GM04503 (cell line): Measurements from ENCODE around the gene AGFG2.

Experiments used
- DNase-seq: peaks from one replicate; pipeline ENCODE4 v3.0.0-alpha.2; 2012; ENCODE audit warnings: low read depth

Gene AGFG2

GRCh38 chr7:100586266-100587025 lies 47.4 kb downstream of the AGFG2 start, which contains the start of gene FBXO24:
Gene FBXO24, plus strand, starts transcription at chr7:100586328. Its CDS starts 298 bp downstream, at chr7:100586626.
- peak; percentile 100 for DNase-seq

GRCh38 chr7:100588438-100588837 lies 49.4 kb downstream of the AGFG2 start:
- no peak for DNase-seq

GRCh38 chr7:100589341-100589947 lies 50.4 kb downstream of the AGFG2 start:
- DNase-seq: no peak

- no peak for DNase-seq
Observed at GRCh38 chr7:100590077-100590737, 51.2 kb downstream of the AGFG2 start.

GRCh38 chr7:100591596-100591995 lies 52.6 kb downstream of the AGFG2 start:
- DNase-seq: no peak

GRCh38 chr7:100595188-100595587 lies 56.2 kb downstream of the AGFG2 start:
- DNase-seq: no peak

GRCh38 chr7:100598425-100598824 lies 59.4 kb downstream of the AGFG2 start:
- DNase-seq: no peak

- no peak for DNase-seq
Observed at GRCh38 chr7:100599911-100600729, 61.1 kb downstream of the AGFG2 start.

- DNase-seq: no peak
Observed at GRCh38 chr7:100600730-100601038, 61.7 kb downstream of the AGFG2 start.

- peak; percentile 53 for DNase-seq
Observed at GRCh38 chr7:100602889-100603725, 64.1 kb downstream of the AGFG2 start.

- no peak for DNase-seq
Observed at GRCh38 chr7:100603726-100604027, 64.7 kb downstream of the AGFG2 start.

- DNase-seq: no peak
Observed at GRCh38 chr7:100604028-100604975, 65.3 kb downstream of the AGFG2 start.

- no peak for DNase-seq
Observed at GRCh38 chr7:100604976-100605911, 66.2 kb downstream of the AGFG2 start.

- DNase-seq: no peak
Observed at GRCh38 chr7:100606313-100606712, 67.3 kb downstream of the AGFG2 start.

- DNase-seq: no peak
Observed at GRCh38 chr7:100607111-100607510, 68.1 kb downstream of the AGFG2 start.

- DNase-seq: no peak
Observed at GRCh38 chr7:100609958-100610357, 71.0 kb downstream of the AGFG2 start.

- peak; percentile 96 for DNase-seq
Observed at GRCh38 chr7:100611983-100612729, 73.2 kb downstream of the AGFG2 start, which contains the start of gene MOSPD3. Gene MOSPD3, plus strand, starts transcription at chr7:100612540. Its CDS starts 252 bp downstream, at chr7:100612792.

GRCh38 chr7:100612730-100613390 lies 73.9 kb downstream of the AGFG2 start:
- no peak for DNase-seq
